Measurements from ENCODE around the gene C1orf21. TPM values are rescaled to one million over a fixed set of nuclear protein-coding genes. Genes with fewer than 3 reads are reported as not detected.
"Not testable (repeated sequence)": the region's sequence is repeated elsewhere in the genome, so short reads cannot be mapped to it uniquely, and the experiment has no call there.

Gene C1orf21
- total and polyA plus RNA-seq, 12 donors = 20.6 to 76.7 (median 67.5) TPM

DNA sequence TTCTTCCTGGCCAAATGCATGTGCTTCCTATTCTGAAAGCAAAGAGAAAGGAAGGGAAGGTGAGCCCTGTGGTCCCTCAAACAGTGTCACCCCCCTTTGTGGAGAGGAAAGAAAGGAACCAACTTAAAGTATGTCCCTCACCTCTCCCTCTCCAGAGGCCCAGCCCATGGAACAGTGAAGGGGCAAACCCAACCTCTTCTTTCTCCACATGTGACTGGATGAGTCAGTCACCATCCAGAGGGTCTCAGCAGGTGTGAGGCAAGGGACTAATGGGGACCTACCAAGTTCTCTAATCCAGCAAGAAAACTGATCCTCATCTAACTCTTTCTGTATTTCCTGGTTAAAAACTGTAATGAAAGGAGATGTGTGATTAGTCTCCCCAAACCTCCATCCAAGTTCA is 222.2 kb downstream of the C1orf21 start:
- Histone ChIP-seq H3K27me3 (no peaks in the 10 kb centered on the region), H3K9me3 (no peaks in the 10 kb centered on the region), H3K36me3 (peaks cover 0 to 17% (median 0%) of the 10 kb centered on the region in 9 donors), H3K4me3 (no peak overlapping the region), H3K27ac (peak overlapping the region in 9 of 10 donors; percentile 0 to 59 (median 17)), H3K4me1 (peaks cover 8 to 43% (median 21%) of the 10 kb centered on the region in 9 donors)
- peak in 1 of 8 donors; percentile 5 for ATAC-seq
- no peak for DNase-seq
- TF ChIP-seq, protein P1, sequence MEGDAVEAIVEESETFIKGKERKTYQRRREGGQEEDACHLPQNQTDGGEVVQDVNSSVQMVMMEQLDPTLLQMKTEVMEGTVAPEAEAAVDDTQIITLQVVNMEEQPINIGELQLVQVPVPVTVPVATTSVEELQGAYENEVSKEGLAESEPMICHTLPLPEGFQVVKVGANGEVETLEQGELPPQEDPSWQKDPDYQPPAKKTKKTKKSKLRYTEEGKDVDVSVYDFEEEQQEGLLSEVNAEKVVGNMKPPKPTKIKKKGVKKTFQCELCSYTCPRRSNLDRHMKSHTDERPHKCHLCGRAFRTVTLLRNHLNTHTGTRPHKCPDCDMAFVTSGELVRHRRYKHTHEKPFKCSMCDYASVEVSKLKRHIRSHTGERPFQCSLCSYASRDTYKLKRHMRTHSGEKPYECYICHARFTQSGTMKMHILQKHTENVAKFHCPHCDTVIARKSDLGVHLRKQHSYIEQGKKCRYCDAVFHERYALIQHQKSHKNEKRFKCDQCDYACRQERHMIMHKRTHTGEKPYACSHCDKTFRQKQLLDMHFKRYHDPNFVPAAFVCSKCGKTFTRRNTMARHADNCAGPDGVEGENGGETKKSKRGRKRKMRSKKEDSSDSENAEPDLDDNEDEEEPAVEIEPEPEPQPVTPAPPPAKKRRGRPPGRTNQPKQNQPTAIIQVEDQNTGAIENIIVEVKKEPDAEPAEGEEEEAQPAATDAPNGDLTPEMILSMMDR (IDR thresholded peaks at IDR 0.05) = no peak
- intact Hi-C loops (cut with DNase I) = no loop called here

DNA sequence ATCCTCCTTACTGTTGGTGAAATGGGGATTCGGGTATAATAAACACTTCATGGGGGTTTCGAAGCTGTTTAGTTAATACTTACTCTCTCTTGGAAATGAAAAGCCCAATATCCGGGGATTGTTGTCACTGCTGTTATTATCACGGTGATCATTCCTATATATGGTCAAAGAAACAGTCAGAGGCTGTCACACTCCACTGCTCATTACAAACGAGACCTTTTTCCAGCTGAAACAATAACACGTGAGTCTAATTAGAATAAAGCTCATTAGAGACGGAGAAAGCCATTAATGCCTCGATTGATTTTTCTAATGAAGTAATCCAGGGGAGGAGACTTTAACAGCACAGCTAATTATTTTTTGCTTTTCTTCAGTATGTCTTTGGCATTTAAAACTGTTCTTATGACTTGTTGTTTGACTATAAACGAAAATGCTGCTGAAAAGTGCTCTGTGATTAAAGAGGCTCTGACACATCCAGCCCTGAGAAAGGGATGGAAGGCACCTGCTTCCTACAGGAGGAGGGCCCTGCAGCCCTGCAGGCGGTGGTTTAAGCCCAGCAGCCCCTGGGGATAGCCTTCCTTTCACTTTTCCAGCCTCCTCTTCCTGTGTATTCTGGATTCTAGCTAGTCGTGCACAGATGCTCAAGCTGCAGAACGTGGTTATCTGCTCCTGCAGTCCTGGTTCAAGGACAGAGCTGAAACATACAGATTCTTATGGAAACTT is 224.2 kb downstream of the C1orf21 start:
- no peaks in the 10 kb centered on the region for H3K36me3 ChIP-seq
- WGBS, 2 donors = 46 to 54% methylated on average over 12 of the region's 12 CpGs
- H3K4me1 ChIP-seq = peaks cover 8 to 54% (median 35%) of the 10 kb centered on the region in 9 donors
- intact Hi-C loops (cut with DNase I) = loop anchor here in 1 of 10 donors (10.0 kb wide), 1 partner anchor 54 kb away; no protein-coding TSS in a partner anchor
- H3K27me3 ChIP-seq = no peaks in the 10 kb centered on the region
- peak in 7 of 8 donors; percentile 51 to 81 (median 62) for ATAC-seq
- DNase-seq = no peak
- H3K4me3 ChIP-seq = peak overlapping the region in 1 of 10 donors; percentile 26
- no peaks in the 10 kb centered on the region for H3K9me3 ChIP-seq
- TF ChIP-seq, protein P1 (IDR thresholded peaks at IDR 0.05) = no peak
- peak overlapping the region in 8 of 10 donors; percentile 3 to 66 (median 36) for H3K27ac ChIP-seq

DNA sequence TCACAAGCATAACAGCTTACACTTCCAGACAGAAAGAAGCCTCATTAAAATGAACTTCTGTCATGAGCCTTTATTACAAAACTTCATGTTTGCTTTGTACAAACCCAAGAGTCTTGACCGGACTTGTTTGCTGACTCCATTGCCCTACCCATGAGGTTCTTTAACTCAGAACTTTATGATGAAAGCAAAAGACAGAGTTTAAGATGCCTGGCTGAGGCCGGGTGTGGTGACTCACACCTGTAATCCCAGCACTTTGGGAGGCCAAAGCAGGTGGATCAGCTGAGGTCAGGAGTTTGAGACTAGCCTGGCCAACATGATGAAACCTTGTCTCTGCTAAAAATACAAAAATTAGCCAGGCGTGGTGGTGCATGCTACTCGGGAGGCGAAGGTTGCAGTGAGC is 225.4 kb downstream of the C1orf21 start:
- H3K27me3 ChIP-seq, H3K9me3 ChIP-seq, DNase-seq, H3K27ac ChIP-seq, H3K36me3 ChIP-seq, ATAC-seq, H3K4me3 ChIP-seq: not testable (repeated sequence)
- peaks cover 8 to 56% (median 35%) of the 10 kb centered on the region in 9 donors for H3K4me1 ChIP-seq
- intact Hi-C loops (cut with DNase I) = loop anchor here in 1 of 10 donors (10.0 kb wide), 1 partner anchor 53 kb away; no protein-coding TSS in a partner anchor
- 94 to 97% methylated on average over 5 of the region's 5 CpGs for WGBS, 2 donors

DNA sequence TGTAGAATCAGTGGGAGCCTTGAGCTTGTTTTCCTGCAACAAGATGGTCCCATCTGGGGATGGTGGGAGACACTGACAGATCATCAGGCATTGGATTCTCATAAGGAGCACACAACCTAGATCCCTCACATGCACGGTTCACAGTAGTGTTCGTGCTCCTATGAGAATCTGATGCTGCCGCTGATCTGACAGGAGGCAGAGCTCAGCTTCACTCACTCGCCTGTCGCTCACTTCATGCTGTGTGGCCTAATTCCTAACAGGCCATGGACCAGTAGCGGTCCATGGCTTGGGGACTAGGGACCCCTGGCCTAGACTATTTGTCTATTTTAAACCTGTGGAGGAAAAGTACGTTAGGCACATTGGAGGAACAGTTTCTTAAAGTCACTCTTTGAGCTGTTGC is 227.8 kb downstream of the C1orf21 start:
- H3K4me3 ChIP-seq = no peak overlapping the region
- ATAC-seq = no peak
- H3K36me3 ChIP-seq = peaks cover 0 to 5% (median 0%) of the 10 kb centered on the region in 9 donors
- no peaks in the 10 kb centered on the region for H3K9me3 ChIP-seq
- H3K4me1 ChIP-seq = peaks cover 7 to 40% (median 30%) of the 10 kb centered on the region in 9 donors
- H3K27ac ChIP-seq = peak overlapping the region in 1 of 10 donors; percentile 21
- TF ChIP-seq, protein P1 (IDR thresholded peaks at IDR 0.05) = no peak
- intact Hi-C loops (cut with DNase I) = loop anchor here in 2 of 10 donors (5.0 to 10.0 kb wide), 2 partner anchors 32 to 50 kb away; no protein-coding TSS in a partner anchor
- DNase-seq = no peak
- no peaks in the 10 kb centered on the region for H3K27me3 ChIP-seq
- whole genome bisulfite sequencing, 2 donors = 97 to 98% methylated on average over 7 of the region's 7 CpGs

Measured in heart right ventricle (tissue), 16 donors.